Activated CD8-positive, alpha-beta memory T cell treated with anti-CD3 and anti-CD28 coated beads for 48 hours (primary cell): ENCODE results near the gene OGG1.

Source experiments
- DNase-seq, 3 experiments: peaks; one replicate each; pipeline ENCODE4 v3.0.0-alpha.2; 2020; ENCODE audit warnings: low read depth in 2 of 3, low spot score in 2 of 3

Gene OGG1

GRCh38 chr3:9782770-9783169 is 33.0 kb downstream of the OGG1 start:
- DNase-seq = no peak

DNA sequence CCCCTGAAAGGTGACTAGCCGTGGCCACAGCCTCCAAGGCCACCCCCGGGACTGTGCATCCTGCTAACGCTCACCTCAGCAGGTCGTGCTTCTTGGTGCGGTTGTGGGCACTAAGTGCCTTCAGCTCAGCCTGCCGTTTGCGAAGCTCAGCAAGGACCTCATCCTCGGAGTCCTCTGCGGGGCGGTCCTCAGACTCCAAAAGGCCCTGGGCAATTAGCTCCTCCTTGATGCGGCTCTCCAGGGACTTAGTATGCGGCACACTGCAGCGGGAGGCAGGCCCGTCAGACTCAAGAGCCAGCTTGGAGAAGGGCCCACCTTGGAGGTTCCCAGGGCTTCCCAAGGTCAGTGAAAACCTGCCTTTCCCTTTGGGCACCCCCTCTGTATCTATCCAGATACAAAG is 34.2 kb downstream of the OGG1 start:
- no peak for DNase-seq

DNA sequence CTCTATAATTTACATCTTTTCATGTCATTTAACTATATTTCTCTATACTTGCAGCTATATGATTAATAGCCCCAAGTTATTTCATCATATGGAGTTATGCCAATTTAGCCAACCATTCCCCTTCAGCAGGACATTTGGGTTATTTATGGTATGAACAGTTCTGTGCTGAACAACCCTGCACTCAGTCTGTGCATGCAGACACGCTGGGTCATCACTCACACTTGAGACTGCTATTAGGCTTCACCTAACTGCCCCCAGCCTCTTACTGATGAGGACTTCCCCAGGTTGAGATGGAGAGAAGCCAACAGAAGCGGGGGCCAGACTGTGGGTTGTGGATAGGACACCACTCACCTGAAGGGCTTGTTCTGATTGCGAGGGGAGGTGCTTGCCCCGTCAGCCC is 35.2 kb downstream of the OGG1 start:
- no peak for DNase-seq

- DNase-seq = no peak
Observed at GRCh38 chr3:9785602-9786001, 35.9 kb downstream of the OGG1 start.

- DNase-seq = no peak
Observed at GRCh38 chr3:9786209-9786739, 36.5 kb downstream of the OGG1 start.

DNA sequence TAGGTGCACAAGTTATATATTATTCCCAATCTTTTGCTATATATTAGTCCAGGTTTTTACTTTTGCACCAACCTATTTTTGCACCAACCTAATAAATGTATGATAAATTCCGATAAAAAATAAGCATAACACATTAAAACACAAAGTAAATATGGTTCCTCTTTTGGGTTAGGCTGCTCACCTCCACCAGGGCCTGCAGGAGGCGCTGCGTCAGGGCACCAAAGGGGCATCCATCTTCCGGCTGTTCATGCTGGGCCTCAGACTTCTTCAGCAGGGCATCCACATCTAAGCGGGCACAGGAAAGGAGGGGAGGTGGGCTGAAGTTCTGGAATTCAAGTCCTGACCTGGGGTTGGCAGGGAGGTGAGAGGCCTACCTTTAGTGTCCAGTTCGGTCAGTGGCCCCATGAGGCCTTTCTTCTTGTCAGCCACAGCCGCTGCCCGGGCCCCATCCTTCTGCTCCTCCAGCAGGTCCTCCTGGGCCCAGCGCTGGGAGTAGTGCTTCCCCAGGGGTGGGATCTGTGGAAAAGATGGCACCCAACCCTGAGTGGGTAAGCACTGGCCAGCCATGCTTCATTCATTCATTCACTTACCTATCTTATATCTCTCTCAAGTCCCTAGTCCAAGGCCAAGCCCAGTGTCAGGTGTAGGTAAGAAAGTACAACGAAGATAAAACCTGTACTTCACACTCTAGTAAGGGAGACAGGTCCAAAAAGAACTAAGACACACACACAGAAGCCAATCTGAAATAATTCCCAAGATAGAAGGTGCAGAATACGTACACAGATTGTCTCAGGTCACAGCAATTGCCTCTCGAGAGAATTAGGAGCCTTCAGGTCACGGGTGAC is 37.3 kb downstream of the OGG1 start:
- DNase-seq = no peak

DNA sequence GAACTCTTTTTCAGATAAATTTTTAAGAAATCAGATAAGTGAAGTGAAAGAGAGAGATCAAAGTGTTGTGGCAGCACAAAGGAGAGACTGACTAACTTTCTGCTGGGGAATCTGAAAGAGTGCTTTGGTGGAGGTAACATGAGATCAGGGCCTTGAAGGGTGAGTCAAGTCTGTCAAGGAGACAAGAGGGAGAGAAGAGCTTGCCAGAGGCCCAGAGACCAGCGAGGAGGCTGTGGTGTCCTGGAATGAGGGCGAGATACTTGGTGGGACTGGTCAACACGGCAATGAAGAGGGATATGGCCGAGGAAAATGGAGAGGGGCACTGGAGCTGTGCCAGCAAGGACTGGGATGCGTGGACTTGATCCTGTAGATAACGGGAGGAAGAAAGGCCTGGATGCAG is 38.0 kb downstream of the OGG1 start:
- no peak for DNase-seq

DNA sequence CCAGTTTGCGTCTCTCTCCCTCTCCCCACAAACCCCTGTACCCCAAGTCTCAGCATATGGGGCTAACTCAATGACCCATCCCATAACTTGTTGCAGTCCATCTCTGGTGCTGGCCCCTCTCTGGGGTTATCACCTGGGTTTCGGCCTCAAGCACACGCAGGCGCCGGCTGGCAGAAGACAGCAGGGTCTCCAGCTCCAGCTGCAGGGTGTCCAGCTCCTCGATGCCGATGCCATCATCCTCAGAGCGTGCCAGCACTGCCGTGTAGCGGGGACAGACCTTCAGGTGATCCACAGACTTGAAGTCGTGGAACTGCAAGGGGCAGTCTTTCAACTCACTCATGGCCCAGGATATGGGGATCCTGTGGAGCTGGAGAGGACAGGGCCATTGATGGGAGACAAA is 41.4 kb downstream of the OGG1 start:
- no peak for DNase-seq

DNA sequence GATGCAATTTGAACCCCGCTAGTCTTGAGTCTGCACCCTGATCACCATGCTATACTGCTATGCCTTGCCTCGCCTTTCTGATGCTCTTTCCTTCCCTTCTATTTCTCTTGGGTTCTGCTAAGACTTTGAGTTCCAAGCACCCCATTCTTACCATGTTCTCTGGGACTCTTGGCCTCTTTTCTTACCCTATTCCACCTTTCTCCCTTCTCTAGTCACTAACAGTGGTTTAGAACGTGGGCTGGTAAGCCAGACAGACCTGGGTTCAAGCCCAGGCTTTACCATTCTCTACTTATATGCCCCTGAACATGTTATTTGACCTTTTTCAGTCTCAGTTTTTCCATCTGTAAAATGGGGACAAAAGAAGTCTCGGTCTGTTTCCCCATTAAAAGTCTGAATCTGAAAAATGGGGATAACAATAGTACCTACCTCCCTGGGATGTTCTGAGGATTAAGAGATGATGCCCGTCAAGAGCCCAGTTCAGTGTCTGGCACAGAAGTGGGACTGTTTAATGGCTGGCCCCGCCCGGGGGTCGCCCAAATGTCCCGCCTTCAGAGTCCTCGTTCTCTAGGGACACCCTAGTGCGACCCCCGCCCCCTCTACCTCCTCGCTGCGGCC is 42.1 kb downstream of the OGG1 start:
- no peak for DNase-seq

DNA sequence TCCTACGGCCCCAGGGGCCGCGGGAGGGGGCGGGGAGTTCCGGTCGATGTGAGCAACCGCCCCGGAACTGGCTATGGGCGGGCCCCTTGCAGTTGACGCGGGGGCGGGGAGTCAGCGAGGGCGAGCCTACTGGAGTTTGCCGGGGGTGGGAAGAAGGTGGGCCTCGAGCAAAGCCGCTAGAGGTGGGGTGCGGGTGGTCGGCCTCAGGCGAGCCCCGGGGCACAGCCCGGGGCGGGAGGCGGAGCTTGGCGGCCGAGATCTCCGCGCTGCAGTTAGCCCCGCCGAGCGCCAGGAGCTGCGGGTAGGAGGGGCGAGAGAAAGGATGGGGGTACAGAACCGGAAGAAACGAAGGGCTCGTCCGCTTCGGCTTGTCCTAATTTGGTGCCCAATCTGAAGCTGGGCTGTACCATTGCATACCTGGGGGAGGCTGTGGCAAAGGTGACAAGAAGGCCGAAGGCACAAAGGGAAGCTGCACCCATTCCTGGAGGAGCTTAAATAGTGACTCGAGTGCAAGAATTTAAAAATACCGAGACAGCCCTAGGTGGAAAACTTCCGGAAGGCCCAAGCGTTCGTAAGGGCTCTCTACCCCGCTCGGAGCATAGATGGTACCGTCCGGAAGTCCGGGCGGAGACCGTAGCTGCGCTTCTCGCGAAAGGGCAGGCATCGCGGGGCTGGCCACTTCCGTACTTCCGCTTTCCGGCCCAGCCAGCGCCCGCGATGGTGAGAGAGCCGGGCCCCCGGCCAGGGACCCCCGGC is 42.8 kb downstream of the OGG1 start, which contains the start of the genes ARPC4 and TADA3:
Gene ARPC4, plus strand, starts transcription at position 678 of the 756 bp plus-strand sequence. Its CDS starts 40 bp downstream, at position 718.
Gene TADA3, minus strand, starts transcription at position 69 of the 756 bp plus-strand sequence. CDS start 1,007 bp downstream, outside the sequence.
- DNase-seq = peak; percentile 81

DNA sequence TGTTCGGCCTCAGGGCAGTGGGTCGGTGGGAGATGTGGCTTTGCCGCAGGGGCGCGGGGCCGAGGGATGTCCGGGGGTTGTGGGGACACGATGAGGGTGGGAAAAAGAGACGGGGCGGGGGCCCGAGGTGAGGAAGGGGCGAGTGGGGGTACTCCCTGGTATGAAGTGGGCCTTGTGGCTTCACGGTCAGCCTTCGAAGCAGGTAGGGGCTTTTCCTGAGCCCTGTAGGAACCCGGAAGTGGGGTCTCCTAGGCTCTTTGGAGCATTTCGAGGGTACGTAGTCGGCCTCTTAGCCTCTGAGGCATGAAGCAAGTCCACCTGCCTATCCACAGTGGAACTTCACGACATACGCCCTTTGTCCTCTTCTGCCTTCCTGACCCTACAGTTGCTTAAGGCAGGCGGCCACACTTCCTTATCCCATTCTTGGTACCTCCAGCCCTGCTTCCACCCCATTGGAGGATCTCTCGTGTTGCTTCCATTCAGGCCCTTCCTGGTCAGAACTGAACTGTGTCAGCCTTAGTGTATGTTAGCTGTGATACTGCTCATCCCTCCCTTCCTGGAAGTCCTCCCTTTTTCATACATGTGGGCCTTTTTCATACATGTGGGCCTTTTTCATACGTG is 43.5 kb downstream of the OGG1 start:
- DNase-seq = no peak

DNA sequence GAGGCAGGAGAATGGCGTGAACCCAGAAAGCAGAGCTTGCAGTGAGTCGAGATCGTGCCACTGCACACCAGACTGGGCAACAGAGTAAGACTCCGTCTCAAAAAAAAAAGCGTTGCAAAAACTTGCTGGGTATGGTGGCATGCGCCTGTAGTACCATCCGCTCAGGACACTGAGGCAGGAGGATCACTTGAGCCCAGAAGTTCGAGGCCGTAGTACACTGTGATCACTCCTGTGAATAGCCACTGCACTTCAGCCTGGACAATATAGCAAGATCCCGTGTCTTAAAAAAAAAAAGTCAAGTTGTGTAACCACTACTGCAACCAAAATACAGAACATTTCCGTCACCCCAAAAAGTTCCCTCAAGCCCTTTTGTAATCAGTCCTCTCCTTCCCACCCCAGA is 44.6 kb downstream of the OGG1 start:
- DNase-seq = no peak

DNA sequence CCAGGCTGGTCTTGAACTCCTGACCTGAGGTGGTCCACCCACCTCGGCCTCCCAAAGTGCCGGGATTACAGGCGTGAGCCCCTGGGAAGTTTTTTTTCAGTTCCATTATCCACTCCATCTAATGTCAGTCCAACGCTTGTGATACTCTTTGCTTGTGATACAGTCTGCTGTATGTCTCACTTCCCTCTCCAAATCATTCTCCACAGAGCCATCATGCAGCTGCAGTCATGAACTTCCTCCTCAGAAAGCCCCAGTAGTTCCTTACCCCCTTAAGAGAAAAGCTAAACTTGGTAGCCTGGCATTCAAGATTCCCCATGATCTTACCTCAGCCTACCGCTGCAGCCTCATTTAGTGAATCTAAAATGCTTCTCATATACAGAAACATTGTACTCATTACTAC is 45.5 kb downstream of the OGG1 start:
- DNase-seq = no peak

DNA sequence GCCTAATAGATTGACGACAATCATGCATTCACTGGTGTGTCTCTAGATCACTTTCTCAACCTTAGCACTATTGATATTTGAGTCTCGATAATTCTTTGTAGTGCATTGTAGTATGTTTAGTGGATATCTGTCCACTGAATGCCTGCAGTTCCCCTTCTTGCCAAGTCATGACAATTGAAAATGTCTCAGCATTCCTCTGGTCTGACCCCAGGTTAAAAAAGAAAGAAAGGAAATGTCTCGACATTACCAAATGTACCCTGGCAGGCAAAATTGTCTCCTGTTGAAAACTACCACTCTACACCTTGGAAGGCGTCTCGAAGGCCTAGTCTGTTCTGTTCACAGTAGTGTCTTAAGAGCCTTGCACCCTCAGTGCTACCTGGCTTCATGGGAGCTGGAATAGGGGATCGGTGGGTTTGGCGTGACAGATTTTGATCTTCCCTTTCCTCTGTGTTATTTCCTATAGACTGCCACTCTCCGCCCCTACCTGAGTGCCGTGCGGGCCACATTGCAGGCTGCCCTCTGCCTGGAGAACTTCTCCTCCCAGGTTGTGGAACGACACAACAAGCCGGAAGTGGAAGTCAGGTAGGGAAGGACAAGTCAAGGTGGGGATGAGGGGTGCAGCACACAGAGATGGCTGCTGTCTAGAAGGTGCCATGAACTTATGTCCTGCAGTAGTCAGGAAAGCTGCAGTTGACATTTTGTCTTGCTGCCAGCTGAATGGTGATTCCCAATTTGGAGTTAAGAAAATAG is 47.6 kb downstream of the OGG1 start:
- DNase-seq = no peak

- no peak for DNase-seq
Observed at GRCh38 chr3:9800529-9800928, 50.8 kb downstream of the OGG1 start.

DNA sequence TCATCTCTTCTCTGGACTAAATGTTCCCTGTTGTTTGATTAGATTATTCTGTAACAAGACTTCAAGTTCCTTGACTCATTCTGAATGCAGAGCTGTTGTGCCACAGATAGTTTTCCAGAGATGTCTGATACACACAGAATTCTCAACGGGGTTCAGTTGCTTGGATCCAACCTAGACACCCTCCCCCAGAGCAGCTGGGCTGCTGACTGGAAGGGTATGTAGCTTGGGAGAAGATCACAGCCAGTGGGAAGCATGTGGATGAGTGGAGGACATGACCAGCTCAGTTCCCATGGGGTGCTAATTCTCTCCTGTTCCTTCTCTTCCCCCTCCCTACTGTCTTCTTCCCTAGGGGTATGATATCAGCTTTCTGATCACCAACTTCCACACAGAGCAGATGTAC is 53.7 kb downstream of the OGG1 start:
- no peak for DNase-seq

GRCh38 chr3:9804996-9805395 is 55.2 kb downstream of the OGG1 start:
- no peak for DNase-seq

DNA sequence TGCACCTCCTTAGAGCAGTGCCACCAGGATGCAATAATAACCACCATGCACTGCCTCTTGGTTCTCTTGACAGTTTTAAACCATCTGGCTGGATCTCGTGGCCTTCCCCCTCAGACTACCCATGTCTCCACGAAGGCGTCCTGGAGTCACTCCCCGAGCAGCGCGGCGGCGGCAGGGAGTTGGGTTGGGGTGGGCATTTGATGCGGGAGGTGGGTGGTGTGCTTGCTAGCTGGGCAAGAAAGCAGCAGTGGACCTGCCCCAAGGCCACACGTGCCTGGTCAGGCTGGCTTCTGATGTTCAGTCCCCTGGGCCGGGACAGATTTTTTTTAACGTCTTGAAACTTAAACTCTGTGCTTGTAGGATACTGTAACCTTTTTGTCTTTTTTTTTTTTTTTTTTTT is 56.4 kb downstream of the OGG1 start:
- DNase-seq = no peak
